Calu3 (cell line): ENCODE data around the gene KRT81. TPM values are rescaled to one million over a fixed set of nuclear protein-coding genes. Genes with fewer than 3 reads are reported as not detected.

Experiments used
- BruUV-seq: library from RNA; stranded (reverse); fragments of 400-500 nt; replicated peaks from 2 replicates; lab custom pipeline; 2021; lab: Mats Ljungman, UMichigan
- CTCF ChIA-PET: fragments of 300-600 bp; sonication (Branson Sonifier 250); formaldehyde crosslinking; loops from one replicate; lab custom pipeline; 2022; ENCODE audit warnings: antibody characterized with exemption; lab: Charles Lee
- DNase-seq: peaks from one replicate; pipeline ENCODE4 v3.0.0; 2022
- H3K27ac Mint-ChIP-seq: one replicate; pipeline ENCODE4 v1.8.0; 2022; ENCODE audit warnings: mixed read lengths; ENCODE audit not compliant: unreplicated experiment
- H3K27me3 Mint-ChIP-seq: one replicate; pipeline ENCODE4 v1.8.0; 2022; ENCODE audit warnings: mixed read lengths; ENCODE audit not compliant: unreplicated experiment
- H3K36me3 Mint-ChIP-seq: one replicate; pipeline ENCODE4 v1.8.0; 2022; ENCODE audit warnings: mild to moderate bottlenecking, moderate library complexity, mixed read lengths; ENCODE audit not compliant: insufficient read depth, unreplicated experiment
- H3K4me1 Mint-ChIP-seq: one replicate; pipeline ENCODE4 v1.8.0; 2022; ENCODE audit warnings: mild to moderate bottlenecking, low read depth, mixed read lengths; ENCODE audit not compliant: unreplicated experiment
- H3K4me3 Mint-ChIP-seq: one replicate; pipeline ENCODE4 v1.8.0; 2022; ENCODE audit warnings: mild to moderate bottlenecking, low read depth, moderate library complexity, mixed read lengths; ENCODE audit not compliant: unreplicated experiment
- H3K9me3 Mint-ChIP-seq: one replicate; pipeline ENCODE4 v1.8.0; 2022; ENCODE audit warnings: low read depth, mixed read lengths; ENCODE audit not compliant: unreplicated experiment
- intact Hi-C: fragments of 100-400 bp; cut with micrococcal nuclease; formaldehyde crosslinking; loops from one replicate; pipeline ENCODE4 v1.10.0; 2022; ENCODE audit not compliant: unreplicated experiment
- total RNA-seq: library from RNA; stranded (reverse); gene quantifications from 2 replicates; pipeline ENCODE4 v1.2.3, GENCODE V29; 2022
- TF ChIP-seq, protein P1 (sequence below): fragments of 200-600 bp; IDR thresholded peaks from one replicate; pipeline ENCODE4 v1.8.0; 2022; ENCODE audit warnings: antibody characterized with exemption; ENCODE audit not compliant: unreplicated experiment

KRT81 gene
- total RNA-seq, 1 experiment from 2014 or later: 0.28 TPM

DNA sequence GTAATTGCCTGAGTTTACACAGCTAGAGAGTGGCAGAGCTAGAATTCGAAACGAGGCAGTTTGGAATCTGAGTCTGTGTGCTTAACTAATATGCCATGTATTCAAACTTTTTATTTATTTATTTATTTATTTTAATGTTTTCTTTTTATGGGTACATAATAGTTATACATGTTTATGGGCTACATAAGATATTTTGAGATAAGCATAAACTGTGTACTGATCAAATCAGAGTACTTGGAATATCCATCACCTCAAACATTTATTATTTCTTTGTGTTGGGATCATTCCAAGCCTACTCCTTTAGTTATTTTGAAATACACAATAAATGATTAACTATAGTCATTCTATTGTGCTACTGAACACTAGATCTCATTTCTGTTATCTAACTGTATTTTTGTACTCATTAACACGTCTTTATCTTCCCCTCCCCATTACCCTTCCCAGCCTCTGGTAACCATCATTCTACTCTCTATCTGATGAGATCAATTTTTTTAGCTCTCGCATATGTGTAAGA, 7.4 kb upstream of the KRT81 start:
- Mint-ChIP-seq H3K27me3 (peaks cover 13% of the 10 kb centered on the region), H3K9me3 (peaks cover 3% of the 10 kb centered on the region), H3K4me1 (peaks cover 9% of the 10 kb centered on the region), H3K27ac (no peak overlapping the region), H3K4me3 (no peak overlapping the region), H3K36me3 (peaks cover 7% of the 10 kb centered on the region)
- intact Hi-C loops: no loop called here
- CTCF ChIA-PET: no interaction called here
- BruUV-seq: no TSS peak
- no peak for DNase-seq
- TF ChIP-seq, protein P1, sequence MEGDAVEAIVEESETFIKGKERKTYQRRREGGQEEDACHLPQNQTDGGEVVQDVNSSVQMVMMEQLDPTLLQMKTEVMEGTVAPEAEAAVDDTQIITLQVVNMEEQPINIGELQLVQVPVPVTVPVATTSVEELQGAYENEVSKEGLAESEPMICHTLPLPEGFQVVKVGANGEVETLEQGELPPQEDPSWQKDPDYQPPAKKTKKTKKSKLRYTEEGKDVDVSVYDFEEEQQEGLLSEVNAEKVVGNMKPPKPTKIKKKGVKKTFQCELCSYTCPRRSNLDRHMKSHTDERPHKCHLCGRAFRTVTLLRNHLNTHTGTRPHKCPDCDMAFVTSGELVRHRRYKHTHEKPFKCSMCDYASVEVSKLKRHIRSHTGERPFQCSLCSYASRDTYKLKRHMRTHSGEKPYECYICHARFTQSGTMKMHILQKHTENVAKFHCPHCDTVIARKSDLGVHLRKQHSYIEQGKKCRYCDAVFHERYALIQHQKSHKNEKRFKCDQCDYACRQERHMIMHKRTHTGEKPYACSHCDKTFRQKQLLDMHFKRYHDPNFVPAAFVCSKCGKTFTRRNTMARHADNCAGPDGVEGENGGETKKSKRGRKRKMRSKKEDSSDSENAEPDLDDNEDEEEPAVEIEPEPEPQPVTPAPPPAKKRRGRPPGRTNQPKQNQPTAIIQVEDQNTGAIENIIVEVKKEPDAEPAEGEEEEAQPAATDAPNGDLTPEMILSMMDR: no peak

DNA sequence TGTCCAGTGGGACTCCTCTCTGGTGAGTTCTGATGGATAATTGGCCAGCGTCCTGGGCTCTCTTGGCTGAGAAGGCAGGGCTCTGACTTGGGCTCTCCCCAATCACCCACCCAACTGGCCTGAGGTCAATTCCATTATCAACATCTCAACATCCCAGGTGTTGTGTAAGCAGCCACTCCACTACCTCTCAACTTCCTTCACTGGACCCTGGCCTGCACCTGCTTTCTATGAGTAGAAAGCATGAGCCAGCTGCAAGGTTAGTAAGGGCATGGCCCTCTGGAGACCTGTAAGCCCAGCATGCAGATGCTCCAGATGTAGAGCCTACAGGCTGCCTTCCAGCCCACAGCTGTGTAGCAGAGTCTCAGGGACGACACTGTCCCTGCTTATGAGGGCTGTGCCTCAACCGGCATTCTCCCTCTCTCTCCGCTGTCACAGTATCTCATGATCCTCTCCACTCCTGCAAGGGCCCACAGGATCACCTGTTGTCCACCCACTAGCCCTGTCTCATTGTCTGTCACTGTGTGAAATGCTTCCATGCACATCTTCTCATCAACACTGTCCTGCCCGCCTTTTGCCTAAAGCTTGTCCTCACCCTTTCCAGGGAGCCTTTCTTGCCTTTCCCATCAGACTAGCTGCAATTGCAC, 5.4 kb upstream of the KRT81 start:
- peaks cover 7% of the 10 kb centered on the region for H3K36me3 Mint-ChIP-seq
- no peak overlapping the region for H3K4me3 Mint-ChIP-seq
- intact Hi-C loops: no loop called here
- BruUV-seq: no TSS peak
- no peak for DNase-seq
- CTCF ChIA-PET: no interaction called here
- TF ChIP-seq, protein P1: no peak
- peaks cover 3% of the 10 kb centered on the region for H3K9me3 Mint-ChIP-seq
- peaks cover 9% of the 10 kb centered on the region for H3K4me1 Mint-ChIP-seq
- no peak overlapping the region for H3K27ac Mint-ChIP-seq
- H3K27me3 Mint-ChIP-seq: peaks cover 13% of the 10 kb centered on the region

DNA sequence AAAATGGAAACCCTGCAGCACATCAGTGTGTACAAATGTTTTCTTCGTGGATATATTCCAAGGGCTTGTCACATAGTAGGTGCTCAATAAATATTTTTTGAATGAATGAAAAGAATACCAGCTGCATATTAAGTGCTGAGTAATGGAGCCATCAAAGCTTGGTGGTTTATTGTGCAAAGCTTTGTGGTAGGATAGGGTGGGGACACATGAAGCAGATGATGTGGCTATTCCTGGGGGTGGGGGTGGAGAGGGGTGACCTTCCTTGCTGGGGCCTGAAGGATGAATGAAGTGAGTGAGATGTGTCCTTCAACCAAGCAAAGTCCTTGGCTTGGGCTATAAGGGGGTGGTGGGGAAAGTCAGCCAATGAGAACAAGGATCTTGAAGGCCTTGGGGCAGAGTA, 4.3 kb upstream of the KRT81 start:
- Mint-ChIP-seq H3K36me3 (peaks cover 7% of the 10 kb centered on the region), H3K4me3 (no peak overlapping the region), H3K27me3 (peaks cover 13% of the 10 kb centered on the region), H3K4me1 (peaks cover 9% of the 10 kb centered on the region), H3K27ac (peak overlapping the region; percentile 43), H3K9me3 (peaks cover 3% of the 10 kb centered on the region)
- intact Hi-C loops: no loop called here
- no TSS peak for BruUV-seq
- CTCF ChIA-PET: interaction anchor here (0.6 kb wide), 1 partner anchor 14 kb away, joined by 5 read pairs; no protein-coding TSS in a partner anchor
- TF ChIP-seq, protein P1: no peak
- no peak for DNase-seq

DNA sequence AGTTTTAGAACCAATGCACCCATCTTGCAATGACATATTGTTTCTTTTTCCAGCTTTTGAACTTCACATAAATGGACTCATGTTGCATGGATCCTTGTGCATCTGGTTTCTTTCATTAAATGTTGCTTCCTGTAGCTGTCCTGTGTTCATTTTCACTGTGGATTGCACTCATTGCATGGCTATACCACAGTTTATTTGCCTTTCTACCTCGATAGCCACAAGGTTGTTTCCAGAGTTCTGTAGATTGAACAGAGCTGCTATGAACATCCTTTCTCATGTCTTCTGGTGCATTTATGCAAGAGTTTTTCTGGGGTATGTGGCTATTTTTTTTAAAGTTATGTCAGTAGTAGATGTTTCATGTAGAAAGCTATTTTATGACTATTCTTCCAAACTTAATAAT, 3.5 kb upstream of the KRT81 start:
- H3K27ac Mint-ChIP-seq: no peak overlapping the region
- BruUV-seq: no TSS peak
- peaks cover 9% of the 10 kb centered on the region for H3K4me1 Mint-ChIP-seq
- H3K27me3 Mint-ChIP-seq: peaks cover 13% of the 10 kb centered on the region
- TF ChIP-seq, protein P1: no peak
- H3K36me3 Mint-ChIP-seq: peaks cover 7% of the 10 kb centered on the region
- H3K9me3 Mint-ChIP-seq: peaks cover 3% of the 10 kb centered on the region
- H3K4me3 Mint-ChIP-seq: no peak overlapping the region
- no peak for DNase-seq
- CTCF ChIA-PET: interaction anchor here (0.6 kb wide), 1 partner anchor 13 kb away, joined by 5 read pairs; no protein-coding TSS in a partner anchor
- intact Hi-C loops: no loop called here
